Retina (tissue), 1 donor: ENCODE results near the gene PLXDC1.

ENCODE experiments used
- DNase-seq: peaks from one replicate; pipeline ENCODE4 v3.0.0-alpha.2; 2016

PLXDC1 gene

GRCh38 chr17:39151150-39151942, at the start of gene PLXDC1:
PLXDC1 (minus strand) TSS chr17:39151637; CDS start chr17:39151437, 200 bp downstream.
- DNase-seq = peak; percentile 25

GRCh38 chr17:39200957-39201510, 49.6 kb upstream of the PLXDC1 start:
- no peak for DNase-seq

- peak; percentile 96 for DNase-seq
These were observed 48.8 kb upstream of the PLXDC1 start, which contains the start of gene RPL19 for GRCh38 chr17:39200070-39200879. RPL19 (plus strand) TSS chr17:39200283; CDS start chr17:39200345, 62 bp downstream.

GRCh38 chr17:39199820-39200069, 48.3 kb upstream of the PLXDC1 start:
- DNase-seq = peak; percentile 96

- DNase-seq = no peak
These were observed 46.7 kb upstream of the PLXDC1 start for GRCh38 chr17:39198186-39198566.

- peak; percentile 84 for DNase-seq
These were observed 46.1 kb upstream of the PLXDC1 start, which contains the start of gene CACNB1 for GRCh38 chr17:39197380-39198185. CACNB1 (minus strand) TSS chr17:39197669; CDS start chr17:39197495, 174 bp downstream.

GRCh38 chr17:39196808-39197291, 45.4 kb upstream of the PLXDC1 start:
- DNase-seq = no peak

- DNase-seq = no peak
These were observed 44.9 kb upstream of the PLXDC1 start for GRCh38 chr17:39196241-39196807.

- no peak for DNase-seq
These were observed 44.2 kb upstream of the PLXDC1 start for GRCh38 chr17:39195568-39196160.

GRCh38 chr17:39194985-39195524, 43.6 kb upstream of the PLXDC1 start:
- no peak for DNase-seq

GRCh38 chr17:39194089-39194984, 42.9 kb upstream of the PLXDC1 start:
- DNase-seq = no peak

GRCh38 chr17:39193346-39193745, 41.9 kb upstream of the PLXDC1 start:
- DNase-seq = no peak

GRCh38 chr17:39192901-39193300, 41.5 kb upstream of the PLXDC1 start:
- DNase-seq = no peak

- DNase-seq = no peak
These were observed 40.5 kb upstream of the PLXDC1 start for GRCh38 chr17:39191750-39192510.

- DNase-seq = no peak
These were observed 35.9 kb upstream of the PLXDC1 start for GRCh38 chr17:39187152-39187830.

GRCh38 chr17:39186481-39187002, 35.1 kb upstream of the PLXDC1 start:
- DNase-seq = no peak

GRCh38 chr17:39183720-39184119, 32.3 kb upstream of the PLXDC1 start:
- DNase-seq = no peak

GRCh38 chr17:39183045-39183444, 31.6 kb upstream of the PLXDC1 start:
- no peak for DNase-seq

- DNase-seq = no peak
These were observed 29.9 kb upstream of the PLXDC1 start for GRCh38 chr17:39181303-39181702.
